GM12892 (cell line): Measurements from ENCODE around the gene VKORC1L1.

Experiments
- DNase-seq: peaks from one replicate; pipeline ENCODE4 v3.0.0; 2011; ENCODE audit not compliant: insufficient read length
- FAIRE-seq: peaks from 2 replicates; lab custom pipeline; 2011; peaks lifted over from hg19 to GRCh38; lab: Jason Lieb, UNC
- POLR2A ChIP-seq: IDR thresholded peaks from 2 replicates; pipeline ENCODE4 v1.6.1; 2011; ENCODE audit warnings: low read depth, low read length, control low read depth
- POLR2AphosphoS5 ChIP-seq: IDR thresholded peaks from 2 replicates; pipeline ENCODE4 v1.6.1; 2011; ENCODE audit warnings: low read depth, low read length, control low read depth
- TAF1 ChIP-seq: IDR thresholded peaks from 2 replicates; pipeline ENCODE4 v1.6.1; 2011; ENCODE audit warnings: low read depth, mild to moderate bottlenecking, control low read depth, low read length, borderline replicate concordance

Gene VKORC1L1

GRCh38 chr7:66007232-66007631 is 134.4 kb downstream of the VKORC1L1 start:
- no peak for FAIRE-seq
- DNase-seq, result no peak
- TF ChIP-seq TAF1 (no peak), POLR2AphosphoS5 (no peak), POLR2A (no peak)
